ENCODE measurements around the gene THEMIS. TPM values are rescaled to one million over a fixed set of nuclear protein-coding genes. Genes with fewer than 3 reads are reported as not detected.

The THEMIS gene
- total RNA-seq, 1 donor from 2014 or later, result not detected

GRCh38 chr6:127866766-127867165 is 34.1 kb downstream of the THEMIS start:
- no peak overlapping the region for H3K4me3 Mint-ChIP-seq
- Histone ChIP-seq H3K4me2 (no peak overlapping the region), H3K27ac (no peak overlapping the region), H4K20me1 (ENCODE audit: low read depth) (no peaks in the 10 kb centered on the region), H3F3A (ENCODE audit: low read depth) (no peaks in the 10 kb centered on the region), H3K4me1 (no peaks in the 10 kb centered on the region), H3K4me3 (no peak overlapping the region), H2AFZ (replicated peaks) (no peak overlapping the region), H3K9ac (no peak overlapping the region), H3K27me3 (peaks cover 4% of the 10 kb centered on the region), H3K9me3 (ENCODE audit: low read depth) (no peaks in the 10 kb centered on the region), H3K36me3 (no peaks in the 10 kb centered on the region), H3K79me2 (ENCODE audit: low read depth) (no peaks in the 10 kb centered on the region)
- H3K4me1 Mint-ChIP-seq, result no peaks in the 10 kb centered on the region
- no peaks in the 10 kb centered on the region for H3K27me3 Mint-ChIP-seq (ENCODE audit: insufficient read depth, low read depth)
- no peaks in the 10 kb centered on the region for H3K36me3 Mint-ChIP-seq
- no peak for TF ChIP-seq EZH2 (IDR thresholded peaks at IDR 0.05)
- TF ChIP-seq CTCF (IDR thresholded peaks at IDR 0.05), result no peak
- no peak for TF ChIP-seq EZH2phosphoT487 (IDR thresholded peaks at IDR 0.05)
- no peak overlapping the region for H3K27ac Mint-ChIP-seq
- H3K9me3 Mint-ChIP-seq, result no peaks in the 10 kb centered on the region
- DNase-seq (ENCODE audit: low spot score), result no peak

- no peaks in the 10 kb centered on the region for H3K9me3 ChIP-seq (ENCODE audit: low read depth)
- no peaks in the 10 kb centered on the region for H3K36me3 ChIP-seq
- peaks cover 4% of the 10 kb centered on the region for H3K27me3 ChIP-seq
- no peaks in the 10 kb centered on the region for H3K9me3 Mint-ChIP-seq
- no peak overlapping the region for H2AFZ ChIP-seq (replicated peaks)
- H3K27me3 Mint-ChIP-seq (ENCODE audit: insufficient read depth, low read depth), result no peaks in the 10 kb centered on the region
- H3K27ac Mint-ChIP-seq, result no peak overlapping the region
- no peak overlapping the region for H3K4me2 ChIP-seq
- H3F3A ChIP-seq (ENCODE audit: low read depth), result no peaks in the 10 kb centered on the region
- no peak overlapping the region for H3K27ac ChIP-seq
- TF ChIP-seq CTCF (IDR thresholded peaks at IDR 0.05), result no peak
- no peak for TF ChIP-seq EZH2phosphoT487 (IDR thresholded peaks at IDR 0.05)
- no peak for TF ChIP-seq EZH2 (IDR thresholded peaks at IDR 0.05)
- H4K20me1 ChIP-seq (ENCODE audit: low read depth), result no peaks in the 10 kb centered on the region
- no peak overlapping the region for H3K4me3 Mint-ChIP-seq
- H3K4me1 ChIP-seq, result no peaks in the 10 kb centered on the region
- DNase-seq (ENCODE audit: low spot score), result no peak
- H3K4me1 Mint-ChIP-seq, result no peaks in the 10 kb centered on the region
- no peaks in the 10 kb centered on the region for H3K79me2 ChIP-seq (ENCODE audit: low read depth)
- no peaks in the 10 kb centered on the region for H3K36me3 Mint-ChIP-seq
- H3K4me3 ChIP-seq, result no peak overlapping the region
- H3K9ac ChIP-seq, result no peak overlapping the region
Observed at GRCh38 chr6:127865108-127865507, 35.8 kb downstream of the THEMIS start.

GRCh38 chr6:127864701-127865100 is 36.2 kb downstream of the THEMIS start:
- H3K9me3 ChIP-seq (ENCODE audit: low read depth), result no peaks in the 10 kb centered on the region
- H4K20me1 ChIP-seq (ENCODE audit: low read depth), result no peaks in the 10 kb centered on the region
- no peaks in the 10 kb centered on the region for H3K9me3 Mint-ChIP-seq
- H3K4me3 Mint-ChIP-seq, result no peak overlapping the region
- H3K4me2 ChIP-seq, result no peak overlapping the region
- no peaks in the 10 kb centered on the region for H3K79me2 ChIP-seq (ENCODE audit: low read depth)
- no peak overlapping the region for H3K4me3 ChIP-seq
- H3K27me3 ChIP-seq, result peaks cover 4% of the 10 kb centered on the region
- no peaks in the 10 kb centered on the region for H3K36me3 Mint-ChIP-seq
- no peaks in the 10 kb centered on the region for H3K4me1 Mint-ChIP-seq
- H3K9ac ChIP-seq, result no peak overlapping the region
- TF ChIP-seq EZH2phosphoT487 (IDR thresholded peaks at IDR 0.05) (no peak), EZH2 (IDR thresholded peaks at IDR 0.05) (no peak), CTCF (IDR thresholded peaks at IDR 0.05) (no peak)
- no peak overlapping the region for H3K27ac Mint-ChIP-seq
- H3K4me1 ChIP-seq, result no peaks in the 10 kb centered on the region
- H3K27me3 Mint-ChIP-seq (ENCODE audit: insufficient read depth, low read depth), result no peaks in the 10 kb centered on the region
- H3K36me3 ChIP-seq, result no peaks in the 10 kb centered on the region
- DNase-seq (ENCODE audit: low spot score), result no peak
- H3K27ac ChIP-seq, result no peak overlapping the region
- H2AFZ ChIP-seq (replicated peaks), result no peak overlapping the region
- no peaks in the 10 kb centered on the region for H3F3A ChIP-seq (ENCODE audit: low read depth)
